A549 (cell line): ENCODE measurements around the gene FDCSP.
"Not testable (repeated sequence)": the region's sequence is repeated elsewhere in the genome, so short reads cannot be mapped to it uniquely, and the experiment has no call there.

Source experiments
- BCL3 ChIP-seq: fragments of >200 bp; sonication (Bioruptor Twin); formaldehyde crosslinking; IDR thresholded peaks from 3 replicates; pipeline ENCODE4 v1.6.1; 2016
- CEBPB ChIP-seq, 2 experiments: fragments of >200 bp in 1 of 2; sonication (Bioruptor Twin) in 1 of 2; formaldehyde crosslinking in 1 of 2; IDR thresholded peaks; 2 replicates each; pipeline ENCODE4 v1.6.1; 2012 to 2016
- CHD2 ChIP-seq: fragments of 150-350 bp; IDR thresholded peaks from 2 replicates; pipeline ENCODE4 v1.6.1; 2014; ENCODE audit warnings: low read length; ENCODE audit not compliant: partially characterized antibody
- CHD4 ChIP-seq: fragments of 200-600 bp; sonication (generic); IDR thresholded peaks from 2 replicates; pipeline ENCODE4 v1.6.1; 2016; ENCODE audit warnings: antibody characterized with exemption, mild to moderate bottlenecking, borderline replicate concordance
- CTCF ChIP-seq: fragments of >200 bp; sonication (Bioruptor Twin); formaldehyde crosslinking; IDR thresholded peaks from 3 replicates; pipeline ENCODE4 v1.5.1; 2016
- HDAC2 ChIP-seq: fragments of 200-600 bp; sonication (generic); IDR thresholded peaks from 2 replicates; pipeline ENCODE4 v1.6.1; 2016
- POLR2A ChIP-seq: IDR thresholded peaks from 2 replicates; pipeline ENCODE4 v1.6.1; 2012; ENCODE audit warnings: mild to moderate bottlenecking, low read length
- RCOR1 ChIP-seq: fragments of 150-350 bp; IDR thresholded peaks from 2 replicates; pipeline ENCODE4 v1.6.1; 2014; ENCODE audit warnings: antibody characterized with exemption, low read length, low read depth
- RNF2 ChIP-seq: fragments of 200-600 bp; sonication (generic); IDR thresholded peaks from 2 replicates; pipeline ENCODE4 v1.6.1; 2016; ENCODE audit warnings: low read depth, mild to moderate bottlenecking, antibody characterized with exemption, moderate library complexity, borderline replicate concordance
- TF ChIP-seq, protein P1 (sequence below): IDR thresholded peaks from 2 replicates; pipeline ENCODE4 v1.6.1; 2012

GRCh38 chr4:70216550-70216949 is 9.4 kb upstream of the FDCSP start:
- not testable (repeated sequence) for TF ChIP-seq POLR2A; HDAC2; CTCF; RCOR1; CHD2; CHD4; BCL3; RNF2; CEBPB (IDR thresholded peaks at IDR 0.05)
- TF ChIP-seq, protein P1, sequence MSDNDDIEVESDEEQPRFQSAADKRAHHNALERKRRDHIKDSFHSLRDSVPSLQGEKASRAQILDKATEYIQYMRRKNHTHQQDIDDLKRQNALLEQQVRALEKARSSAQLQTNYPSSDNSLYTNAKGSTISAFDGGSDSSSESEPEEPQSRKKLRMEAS = not testable (repeated sequence)
